Lower leg skin (tissue), 4 donors: ENCODE data around the gene TBC1D12. TPM values are rescaled to one million over a fixed set of nuclear protein-coding genes. Genes with fewer than 3 reads are reported as not detected.

ENCODE experiments used
- DNase-seq, 2 donors: peaks; one replicate each; pipeline ENCODE4 v3.0.0-alpha.2; 2019; ENCODE audit warnings: low spot score in 2 of 2
- H3K4me3 ChIP-seq: fragments of 200-600 bp; sonication (generic); 2 replicates; pipeline ENCODE4 v1.5.1; 2017; ENCODE audit warnings: mild to moderate bottlenecking, low read depth; ENCODE audit not compliant: poor library complexity, severe bottlenecking
- CTCF ChIP-seq, 3 donors: fragments of 450-650 bp; IDR thresholded peaks; one replicate each; pipeline ENCODE4 v1.5.1; 2016; ENCODE audit warnings: antibody characterized with exemption in 3 of 3, mild to moderate bottlenecking in 3 of 3, moderate library complexity in 2 of 3
- POLR2A ChIP-seq, 2 donors: fragments of 450-650 bp; IDR thresholded peaks; one replicate each; pipeline ENCODE4 v1.6.1; 2016 to 2017; ENCODE audit warnings: antibody characterized with exemption in 2 of 2, mild to moderate bottlenecking in 1 of 2, moderate library complexity in 1 of 2
- WGBS, 2 donors: methylation state at CpG; one replicate each; pipeline ENCODE4 v1.1.5; 2018; 5-methylcytosine and 5-hydroxymethylcytosine counted together
- intact Hi-C: fragments of 100-400 bp; cut with DNase I; formaldehyde crosslinking; loops from one replicate; pipeline ENCODE4 v1.15.0; 2023; ENCODE audit warnings: low total_unique reads
- total RNA-seq, 4 donors: library from RNA; depleted of rRNA; stranded (reverse); fragments of >200 nt; gene quantifications; one replicate each; pipeline ENCODE4 v1.1.0, GENCODE V29; 2016

TBC1D12 gene
- total RNA-seq, 4 donors from 2014 or later, result 16.3 to 19.1 (median 18.1) TPM

GRCh38 chr10:94487575-94487974 is 85.2 kb downstream of the TBC1D12 start:
- no peak for DNase-seq
- 89 to 98% methylated on average over 3 of the region's 3 CpGs for WGBS, 2 donors
- intact Hi-C loops, result no loop called here
- H3K4me3 ChIP-seq, result no peak overlapping the region
- TF ChIP-seq CTCF (IDR thresholded peaks at IDR 0.05), result no peak
- TF ChIP-seq POLR2A (IDR thresholded peaks at IDR 0.05), result no peak

DNA sequence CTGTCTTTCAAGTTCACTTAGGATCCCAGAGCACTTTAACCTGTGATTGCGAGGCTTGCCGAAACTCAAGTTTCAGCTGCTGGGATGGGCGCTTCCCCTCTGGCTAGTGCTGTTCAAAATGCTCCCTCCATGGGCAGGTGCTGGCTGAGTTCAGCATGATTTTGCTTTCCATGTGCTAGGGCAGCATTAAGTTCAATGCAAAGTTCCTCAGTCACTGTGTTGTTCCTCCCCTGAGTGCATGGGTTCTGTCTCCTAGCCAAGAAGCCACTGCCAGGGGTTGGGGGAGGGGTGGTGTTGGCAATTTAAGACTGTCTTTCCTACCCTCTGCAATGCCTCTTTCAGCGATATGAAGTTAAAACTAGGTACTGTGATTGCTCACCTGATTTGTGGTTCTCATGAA is 86.8 kb downstream of the TBC1D12 start:
- DNase-seq, result no peak
- WGBS, 2 donors, result 96 to 100% methylated on average over 4 of the region's 4 CpGs
- TF ChIP-seq CTCF (IDR thresholded peaks at IDR 0.05) (no peak), POLR2A (IDR thresholded peaks at IDR 0.05) (no peak)
- intact Hi-C loops, result no loop called here
- H3K4me3 ChIP-seq, result no peak overlapping the region

- WGBS, 2 donors, result 94 to 96% methylated on average over 3 of the region's 3 CpGs
- no peak for DNase-seq
- TF ChIP-seq POLR2A (IDR thresholded peaks at IDR 0.05) (no peak), CTCF (IDR thresholded peaks at IDR 0.05) (no peak)
- intact Hi-C loops, result loop anchor here (10.0 kb wide), 1 partner anchor 1045 kb away; no protein-coding TSS in a partner anchor
- no peak overlapping the region for H3K4me3 ChIP-seq
Observed at GRCh38 chr10:94489976-94490788, 87.8 kb downstream of the TBC1D12 start.

GRCh38 chr10:94490789-94491039 is 88.4 kb downstream of the TBC1D12 start:
- no peak for DNase-seq
- TF ChIP-seq POLR2A (IDR thresholded peaks at IDR 0.05) (no peak), CTCF (IDR thresholded peaks at IDR 0.05) (no peak)
- intact Hi-C loops, result loop anchor here (10.0 kb wide), 1 partner anchor 1044 kb away; no protein-coding TSS in a partner anchor
- no peak overlapping the region for H3K4me3 ChIP-seq

DNA sequence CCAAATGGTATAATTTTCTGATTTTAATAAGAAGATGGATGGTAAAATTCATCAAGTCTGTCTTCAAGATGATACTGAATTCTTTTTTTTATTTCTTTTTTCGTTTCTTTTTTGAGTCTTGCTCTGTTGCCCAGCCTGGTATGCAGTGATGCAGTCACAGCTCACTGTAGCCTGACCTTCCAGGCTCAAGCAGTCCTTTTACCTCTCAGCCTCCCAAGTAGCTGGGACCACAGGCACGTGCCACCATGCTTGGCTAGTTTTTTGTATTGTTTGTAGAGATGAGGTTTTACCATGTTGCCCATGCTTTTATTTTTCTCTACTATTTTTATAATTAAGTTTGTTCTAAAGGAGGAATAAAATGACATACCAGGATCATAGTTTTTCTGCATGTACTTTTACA is 91.1 kb downstream of the TBC1D12 start:
- no peak for TF ChIP-seq CTCF (IDR thresholded peaks at IDR 0.05)
- no peak for TF ChIP-seq POLR2A (IDR thresholded peaks at IDR 0.05)
- intact Hi-C loops, result loop anchor here (10.0 kb wide), 1 partner anchor 1041 kb away; no protein-coding TSS in a partner anchor
- WGBS, 2 donors, result 75 to 82% methylated on average over 2 of the region's 2 CpGs
- no peak for DNase-seq
- no peak overlapping the region for H3K4me3 ChIP-seq

GRCh38 chr10:94496010-94496409 is 93.7 kb downstream of the TBC1D12 start:
- TF ChIP-seq CTCF (IDR thresholded peaks at IDR 0.05), result no peak
- TF ChIP-seq POLR2A (IDR thresholded peaks at IDR 0.05), result no peak
- no peak overlapping the region for H3K4me3 ChIP-seq
- intact Hi-C loops, result loop anchor here (10.0 kb wide), 1 partner anchor 1039 kb away; no protein-coding TSS in a partner anchor
- 78 to 80% methylated on average over 4 of the region's 4 CpGs for WGBS, 2 donors
- DNase-seq, result no peak
